Smooth muscle cell (in vitro differentiated cells): ENCODE data around the gene TRIM38. TPM values are rescaled to one million over a fixed set of nuclear protein-coding genes. Genes with fewer than 3 reads are reported as not detected.

ENCODE experiments used
- DNase-seq: peaks from one replicate; lab custom pipeline; 2025; ENCODE audit not compliant: unreplicated experiment; lab: John Stamatoyannopoulos, UW
- H2AFZ ChIP-seq: fragments of 200-600 bp; sonication (generic); 2 replicates; pipeline ENCODE4 v1.6.0; 2016; ENCODE audit warnings: antibody characterized with exemption, low read depth, mild to moderate bottlenecking
- H3F3A ChIP-seq: fragments of 200-600 bp; sonication (generic); 2 replicates; pipeline ENCODE4 v1.6.0; 2017; ENCODE audit warnings: antibody characterized with exemption, low read depth
- H3K27ac ChIP-seq: fragments of 200-600 bp; sonication (generic); 2 replicates; pipeline ENCODE4 v1.5.1; 2016; ENCODE audit warnings: low read depth, mild to moderate bottlenecking
- H3K27me3 ChIP-seq: fragments of 200-600 bp; sonication (generic); 2 replicates; pipeline ENCODE4 v1.6.1; 2016; ENCODE audit warnings: low read depth, mild to moderate bottlenecking
- H3K36me3 ChIP-seq: fragments of 200-600 bp; sonication (generic); 2 replicates; pipeline ENCODE4 v1.5.1; 2016; ENCODE audit warnings: low read depth
- H3K4me1 ChIP-seq: fragments of 200-600 bp; sonication (generic); 2 replicates; pipeline ENCODE4 v1.5.1; 2016; ENCODE audit warnings: low read depth
- H3K4me2 ChIP-seq: fragments of 200-600 bp; sonication (generic); 2 replicates; pipeline ENCODE4 v1.6.0; 2016; ENCODE audit warnings: mild to moderate bottlenecking
- H3K4me3 ChIP-seq: fragments of 200-600 bp; sonication (generic); 2 replicates; pipeline ENCODE4 v1.5.1; 2016; ENCODE audit warnings: mild to moderate bottlenecking
- H3K79me2 ChIP-seq: fragments of 200-600 bp; sonication (generic); 2 replicates; pipeline ENCODE4 v1.6.0; 2016; ENCODE audit warnings: low read depth, mild to moderate bottlenecking
- H3K9ac ChIP-seq: fragments of 200-600 bp; sonication (generic); 2 replicates; pipeline ENCODE4 v1.6.0; 2016; ENCODE audit warnings: low read depth
- H3K9me3 ChIP-seq: fragments of 200-600 bp; sonication (generic); replicated peaks from 2 replicates; pipeline ENCODE4 v1.5.1; 2016; ENCODE audit warnings: low read depth
- H4K20me1 ChIP-seq: fragments of 200-600 bp; sonication (generic); 2 replicates; pipeline ENCODE4 v1.6.0; 2016; ENCODE audit warnings: low read depth
- CTCF ChIP-seq: fragments of 200-600 bp; sonication (generic); IDR thresholded peaks from 2 replicates; pipeline ENCODE4 v1.5.1; 2017; ENCODE audit warnings: borderline replicate concordance, mild to moderate bottlenecking, antibody characterized with exemption; ENCODE audit not compliant: insufficient read depth, poor library complexity, severe bottlenecking
- WGBS: methylation state at CpG from one replicate; pipeline ENCODE4 v1.1.7; 2016; ENCODE audit warnings: low lambda C conversion rate; 5-methylcytosine and 5-hydroxymethylcytosine counted together
- polyA plus RNA-seq: library from polyadenylated mRNA; unstranded; fragments of >200 nt; fragmentation: Nextera tagmentation; extraction: Ambion mirVana; gene quantifications from 2 replicates; pipeline ENCODE4 v1.2.1, GENCODE V29; 2016
- total RNA-seq: library from RNA; depleted of rRNA; stranded (reverse); fragments of >200 nt; gene quantifications from 2 replicates; pipeline ENCODE4 v1.2.3, GENCODE V29; 2014

TRIM38 gene
- total and polyA plus RNA-seq, 2 experiments from 2014 or later: 6.1 to 9.1 TPM

GRCh38 chr6:25971187-25971821, 8.7 kb downstream of the TRIM38 start:
- 56% methylated on average over 1 of the region's 1 CpG for WGBS
- Histone ChIP-seq H3K9ac (peak overlapping the region; percentile 12), H3K4me2 (peak overlapping the region; percentile 65), H3K4me3 (no peak overlapping the region), H3K79me2 (peaks cover 2% of the 10 kb centered on the region), H3K4me1 (no peaks in the 10 kb centered on the region), H3F3A (peaks cover 25% of the 10 kb centered on the region), H3K27me3 (no peaks in the 10 kb centered on the region), H3K27ac (peak overlapping the region; percentile 84), H4K20me1 (peaks cover 12% of the 10 kb centered on the region), H2AFZ (no peak overlapping the region), H3K36me3 (peaks cover 10% of the 10 kb centered on the region), H3K9me3 (no peaks in the 10 kb centered on the region)
- no peak for DNase-seq
- no peak for TF ChIP-seq CTCF

GRCh38 chr6:25972128-25972527, 9.5 kb downstream of the TRIM38 start:
- no peaks in the 10 kb centered on the region for H3K9me3 ChIP-seq
- H3K4me1 ChIP-seq: no peaks in the 10 kb centered on the region
- no peak overlapping the region for H3K4me3 ChIP-seq
- peak overlapping the region; percentile 84 for H3K27ac ChIP-seq
- H2AFZ ChIP-seq: no peak overlapping the region
- peak overlapping the region; percentile 12 for H3K9ac ChIP-seq
- peaks cover 4% of the 10 kb centered on the region for H4K20me1 ChIP-seq
- peak overlapping the region; percentile 64 for H3K4me2 ChIP-seq
- no peak for TF ChIP-seq CTCF
- WGBS: 100% methylated on average over 1 of the region's 1 CpG
- peaks cover 10% of the 10 kb centered on the region for H3K36me3 ChIP-seq
- H3F3A ChIP-seq: peaks cover 25% of the 10 kb centered on the region
- H3K27me3 ChIP-seq: no peaks in the 10 kb centered on the region
- H3K79me2 ChIP-seq: peaks cover 2% of the 10 kb centered on the region
- DNase-seq: no peak

DNA sequence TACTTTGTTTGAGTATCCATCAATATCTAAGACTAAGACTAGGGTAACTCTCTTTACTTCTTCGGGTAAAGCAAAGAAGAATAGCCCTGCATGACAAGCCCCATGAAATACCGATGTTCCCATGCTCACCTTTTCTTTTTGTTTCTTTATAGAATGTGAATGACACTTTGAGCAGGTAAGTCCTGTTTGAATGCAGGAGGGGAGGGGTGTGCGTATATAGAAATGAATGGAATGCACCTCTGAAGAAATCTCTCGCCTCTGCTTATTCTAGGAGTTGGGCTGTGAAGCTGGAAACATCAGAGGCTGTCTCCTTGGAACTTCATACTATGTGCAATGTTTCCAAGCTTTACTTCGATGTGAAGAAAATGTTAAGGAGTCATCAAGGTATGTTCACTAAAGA, 10.3 kb downstream of the TRIM38 start:
- Histone ChIP-seq H3K79me2 (no peaks in the 10 kb centered on the region), H3K9me3 (no peaks in the 10 kb centered on the region), H3K4me1 (no peaks in the 10 kb centered on the region), H3K27ac (no peak overlapping the region), H4K20me1 (peaks cover 4% of the 10 kb centered on the region), H3K4me3 (no peak overlapping the region), H3K4me2 (no peak overlapping the region), H3K27me3 (no peaks in the 10 kb centered on the region), H3F3A (peaks cover 25% of the 10 kb centered on the region), H3K9ac (no peak overlapping the region), H3K36me3 (peaks cover 10% of the 10 kb centered on the region), H2AFZ (no peak overlapping the region)
- DNase-seq: no peak
- 80% methylated on average over 5 of the region's 5 CpGs for WGBS
- no peak for TF ChIP-seq CTCF
